ENCODE results near the gene RAB26.
"Not testable (repeated sequence)": the region's sequence is repeated elsewhere in the genome, so short reads cannot be mapped to it uniquely, and the experiment has no call there.

The RAB26 gene

DNA sequence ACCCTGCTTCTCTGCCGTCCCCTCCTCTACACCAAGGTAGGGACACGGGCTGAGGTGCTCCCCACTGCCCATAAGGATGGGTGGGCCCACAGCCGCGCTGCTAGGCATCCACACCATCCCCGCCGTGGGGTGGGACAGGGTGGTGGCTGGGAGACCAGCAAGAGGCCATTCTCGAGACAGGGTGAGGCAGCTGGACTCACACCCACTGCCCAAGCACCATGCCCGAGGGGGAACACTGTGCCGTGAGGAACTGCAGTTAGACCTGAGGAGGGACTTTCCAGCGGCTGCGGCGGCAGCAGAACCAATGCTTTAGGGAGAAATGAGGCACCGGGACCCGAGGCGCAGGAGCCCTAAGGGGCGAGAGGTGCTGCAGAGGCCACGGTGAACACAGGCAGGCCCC is 26.0 kb upstream of the RAB26 start:
- no peak for DNase-seq (ENCODE audit: low read depth)
- in situ Hi-C loops (cut with HindIII; ENCODE audit: low sequenced_read_pairs): no loop called here
- no peak overlapping the region for H3K4me3 ChIP-seq (ENCODE audit: low read depth, low read length)
- TF ChIP-seq, protein P1, sequence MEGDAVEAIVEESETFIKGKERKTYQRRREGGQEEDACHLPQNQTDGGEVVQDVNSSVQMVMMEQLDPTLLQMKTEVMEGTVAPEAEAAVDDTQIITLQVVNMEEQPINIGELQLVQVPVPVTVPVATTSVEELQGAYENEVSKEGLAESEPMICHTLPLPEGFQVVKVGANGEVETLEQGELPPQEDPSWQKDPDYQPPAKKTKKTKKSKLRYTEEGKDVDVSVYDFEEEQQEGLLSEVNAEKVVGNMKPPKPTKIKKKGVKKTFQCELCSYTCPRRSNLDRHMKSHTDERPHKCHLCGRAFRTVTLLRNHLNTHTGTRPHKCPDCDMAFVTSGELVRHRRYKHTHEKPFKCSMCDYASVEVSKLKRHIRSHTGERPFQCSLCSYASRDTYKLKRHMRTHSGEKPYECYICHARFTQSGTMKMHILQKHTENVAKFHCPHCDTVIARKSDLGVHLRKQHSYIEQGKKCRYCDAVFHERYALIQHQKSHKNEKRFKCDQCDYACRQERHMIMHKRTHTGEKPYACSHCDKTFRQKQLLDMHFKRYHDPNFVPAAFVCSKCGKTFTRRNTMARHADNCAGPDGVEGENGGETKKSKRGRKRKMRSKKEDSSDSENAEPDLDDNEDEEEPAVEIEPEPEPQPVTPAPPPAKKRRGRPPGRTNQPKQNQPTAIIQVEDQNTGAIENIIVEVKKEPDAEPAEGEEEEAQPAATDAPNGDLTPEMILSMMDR (IDR thresholded peaks at IDR 0.05; ENCODE audit: low read depth, low read length, missing control alignments): no peak

DNA sequence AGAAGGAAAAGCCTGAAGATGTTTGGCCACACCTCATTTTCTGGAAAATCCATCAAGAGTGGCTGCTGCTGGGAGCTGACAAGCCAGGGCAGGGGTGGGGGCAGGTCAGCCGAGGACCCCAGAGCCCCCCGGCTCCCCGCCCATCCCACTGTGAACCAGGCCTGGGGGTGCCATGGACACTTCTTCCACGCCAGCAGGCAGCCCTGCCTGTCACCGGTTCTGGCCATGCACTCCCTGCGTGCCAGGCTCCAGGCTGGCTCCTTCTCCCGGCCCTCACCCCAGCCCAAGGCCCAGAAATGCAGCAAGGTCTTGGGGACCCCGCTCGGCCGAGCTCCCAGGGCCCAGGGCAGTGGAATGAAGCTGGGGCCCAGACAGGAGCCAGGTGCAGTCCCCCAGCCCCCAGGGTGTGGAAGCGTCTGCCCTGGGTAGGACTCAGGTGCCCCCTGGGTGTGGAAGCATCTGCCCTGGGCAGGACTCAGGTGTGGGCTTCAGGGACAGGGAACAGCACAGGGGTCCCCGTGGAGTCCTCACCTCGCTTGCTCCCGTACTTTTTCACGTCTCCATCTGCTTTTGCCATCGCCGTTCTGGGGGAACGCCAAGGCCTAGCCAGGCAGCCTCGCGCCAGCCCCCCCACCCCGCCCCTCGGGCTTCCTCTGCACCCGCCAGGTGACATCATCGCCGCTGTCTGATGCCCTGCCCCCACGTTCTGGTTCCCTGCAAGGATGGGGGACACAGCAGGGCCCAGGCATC is 25.3 kb upstream of the RAB26 start:
- DNase-seq (ENCODE audit: low read depth); in situ Hi-C loops (cut with HindIII; ENCODE audit: low sequenced_read_pairs): not testable (repeated sequence)

DNA sequence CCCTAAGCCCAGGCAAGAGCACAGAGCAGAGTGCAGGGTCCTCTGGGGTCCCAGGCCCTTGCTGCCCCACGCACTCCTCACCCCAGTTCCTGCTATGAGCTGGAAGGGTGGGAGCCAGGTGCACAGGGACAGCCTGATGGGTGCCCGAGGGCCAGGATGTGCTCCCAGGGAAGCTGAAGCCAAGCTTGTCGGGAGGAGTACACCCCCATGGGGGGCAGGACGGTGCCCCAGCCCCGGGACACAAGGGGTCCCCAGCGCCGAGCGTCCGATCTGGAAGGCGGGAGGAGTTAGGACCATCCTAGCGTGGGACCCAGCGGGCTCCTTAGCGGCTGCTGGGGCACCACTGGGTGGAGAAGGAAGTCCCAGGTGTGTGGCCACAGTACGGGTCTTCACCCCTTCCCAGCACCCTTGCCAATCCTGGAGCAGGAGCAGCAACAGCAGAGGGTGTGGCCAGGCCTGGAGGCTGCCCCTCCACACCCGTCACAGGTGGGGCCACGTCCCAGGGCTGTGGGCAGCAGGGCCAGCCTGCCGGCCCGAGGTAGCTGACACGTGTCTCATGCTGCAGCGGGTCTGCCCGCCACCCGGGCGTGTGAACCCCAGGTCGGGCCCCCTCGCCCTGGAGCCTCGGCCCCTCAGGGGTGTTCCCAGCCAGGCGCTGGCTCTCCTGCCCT is 24.6 kb upstream of the RAB26 start:
- in situ Hi-C loops (cut with HindIII; ENCODE audit: low sequenced_read_pairs); DNase-seq (ENCODE audit: low read depth); H3K4me3 ChIP-seq (ENCODE audit: low read depth, low read length): not testable (repeated sequence)

More for the DNA sequence above, 25.3 kb upstream of the RAB26 start:
- H3K4me3 ChIP-seq (ENCODE audit: low read depth, low read length): not testable (repeated sequence)

DNA sequence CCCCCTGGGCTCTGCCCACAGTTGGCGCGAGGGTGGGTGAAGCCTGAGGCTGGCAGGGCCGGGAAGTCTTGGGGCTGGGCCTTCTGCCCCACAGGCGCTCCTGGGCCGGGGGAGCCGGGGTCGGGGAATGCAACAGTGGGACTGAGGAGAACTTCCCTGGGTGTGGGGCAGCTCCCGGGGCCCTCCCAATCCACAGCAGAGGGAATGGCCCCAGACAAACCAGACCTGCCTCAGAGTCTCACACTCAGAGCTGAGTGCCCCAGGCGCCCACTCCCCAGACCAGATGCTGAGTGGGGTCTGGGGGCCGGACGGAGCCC is 24.1 kb upstream of the RAB26 start:
- in situ Hi-C loops (cut with HindIII; ENCODE audit: low sequenced_read_pairs); DNase-seq (ENCODE audit: low read depth): not testable (repeated sequence)
- peak overlapping the region; percentile 10 for H3K4me3 ChIP-seq (ENCODE audit: low read depth, low read length)

DNA sequence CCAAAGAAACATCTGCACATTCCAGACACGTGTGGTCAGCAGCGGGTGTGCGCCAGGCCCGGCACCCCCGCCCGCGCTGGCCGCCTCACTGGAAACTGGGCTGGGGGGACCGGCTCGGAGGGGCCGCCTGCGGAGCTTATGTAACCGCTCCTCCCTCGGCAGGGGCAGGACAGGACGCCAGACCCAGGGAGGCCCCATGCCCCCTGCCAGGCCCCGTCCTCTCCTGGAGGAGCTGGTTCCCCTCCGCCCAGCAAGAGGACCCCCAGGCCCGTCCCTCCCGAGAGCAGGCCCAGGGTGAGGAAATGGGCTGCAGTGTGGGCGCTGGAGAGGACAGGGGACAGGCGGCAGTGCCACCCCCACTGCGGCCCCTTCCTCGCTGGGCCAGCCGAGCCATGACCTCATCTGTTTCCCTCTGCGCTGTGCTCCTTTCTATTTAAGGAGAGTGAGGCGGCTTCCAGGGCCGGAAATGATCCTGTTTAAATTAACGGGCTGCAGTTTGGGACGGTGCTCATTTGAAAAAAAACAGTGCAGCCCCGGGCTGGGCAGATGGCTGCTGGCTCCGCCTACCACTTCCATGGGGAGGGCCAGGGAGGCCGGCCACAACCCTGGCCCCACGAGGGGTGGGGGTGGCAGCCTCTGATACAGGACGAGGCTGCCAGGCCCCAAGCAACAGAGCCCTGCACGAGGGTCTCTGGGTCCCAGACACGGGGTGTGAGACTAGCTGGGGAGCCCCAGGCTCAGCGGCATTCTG is 23.6 kb upstream of the RAB26 start:
- in situ Hi-C loops (cut with HindIII; ENCODE audit: low sequenced_read_pairs); DNase-seq (ENCODE audit: low read depth): not testable (repeated sequence)
- peak overlapping the region; percentile 10 for H3K4me3 ChIP-seq (ENCODE audit: low read depth, low read length)

DNA sequence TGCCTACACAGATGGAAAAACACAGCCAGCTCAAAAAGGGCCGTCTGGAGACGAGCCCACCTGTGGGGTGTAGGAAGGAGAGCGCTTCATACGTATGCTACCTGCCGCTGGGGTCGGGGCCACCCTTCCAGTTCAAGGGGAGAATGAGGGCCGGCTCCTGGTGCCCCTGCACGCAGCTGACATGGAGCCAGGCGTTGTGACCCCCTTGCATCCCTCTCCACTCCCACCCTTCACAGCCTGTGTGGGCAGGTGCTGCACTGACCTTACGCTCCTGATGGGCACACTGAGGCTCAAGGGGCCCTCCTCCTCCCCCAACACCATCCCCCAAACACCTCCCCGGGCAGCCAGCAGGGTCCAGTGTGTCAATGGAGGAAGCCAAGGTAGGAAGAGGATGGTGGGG is 22.8 kb upstream of the RAB26 start:
- in situ Hi-C loops (cut with HindIII; ENCODE audit: low sequenced_read_pairs); H3K4me3 ChIP-seq (ENCODE audit: low read depth, low read length); DNase-seq (ENCODE audit: low read depth): not testable (repeated sequence)

DNA sequence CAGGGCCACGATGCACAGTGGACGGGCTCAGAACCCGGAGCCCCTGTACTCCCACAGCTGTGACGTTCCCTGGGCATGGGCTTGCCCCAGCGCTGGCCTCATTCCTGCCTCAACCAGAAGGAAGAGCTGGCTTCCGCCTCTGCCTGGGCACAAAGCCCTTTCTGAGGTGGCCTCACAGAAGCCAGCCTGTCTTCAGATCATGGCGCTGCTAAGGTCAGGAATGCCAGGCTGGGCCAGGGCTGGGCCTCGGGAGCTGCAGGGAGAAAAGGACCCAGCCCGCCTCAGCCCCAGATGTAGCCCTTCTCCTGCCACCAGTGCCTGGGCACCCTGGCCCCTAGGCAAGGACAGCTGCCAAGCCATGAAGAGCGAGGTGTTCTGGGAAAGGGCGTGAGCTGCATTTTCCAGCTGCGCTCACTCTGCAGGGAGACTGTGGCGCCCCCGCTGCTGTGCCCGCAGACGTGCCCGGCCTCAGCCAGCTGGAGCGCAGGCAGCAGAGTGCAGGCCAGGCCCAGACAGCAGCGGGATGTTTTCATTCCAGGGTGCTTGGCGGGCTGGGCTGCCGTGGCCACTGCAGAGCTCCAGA is 22.2 kb upstream of the RAB26 start:
- H3K4me3 ChIP-seq (ENCODE audit: low read depth, low read length); DNase-seq (ENCODE audit: low read depth); in situ Hi-C loops (cut with HindIII; ENCODE audit: low sequenced_read_pairs): not testable (repeated sequence)

DNA sequence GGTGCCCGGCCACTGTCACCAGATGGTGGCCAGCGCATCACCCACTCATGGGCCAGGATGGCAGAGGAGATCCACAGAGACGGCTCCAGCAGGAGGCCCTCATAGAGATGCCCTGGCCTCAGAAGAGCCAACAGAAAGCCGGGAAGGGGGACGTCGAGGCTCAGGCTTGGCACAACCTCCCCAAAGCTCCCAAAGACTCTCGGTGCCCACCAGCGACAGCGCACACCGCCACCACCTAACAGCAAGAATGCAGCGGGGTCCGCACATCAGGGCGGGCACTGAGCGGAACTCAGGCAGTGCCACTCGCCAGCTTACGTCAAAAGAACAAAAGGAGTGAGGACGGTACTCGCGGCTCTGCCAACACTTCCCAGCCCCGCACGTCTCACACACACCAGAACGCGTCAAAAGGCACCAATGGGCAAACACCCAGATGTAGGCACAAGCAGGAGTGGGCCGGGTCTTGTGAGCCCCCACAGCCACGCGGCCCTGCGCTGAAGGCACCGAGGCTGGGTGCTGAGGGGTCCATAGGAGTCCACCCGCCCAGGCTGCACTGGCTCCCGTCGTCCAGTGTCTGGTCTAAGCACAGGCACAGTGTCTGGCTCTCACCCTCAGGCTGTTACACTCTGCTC is 21.4 kb upstream of the RAB26 start:
- DNase-seq (ENCODE audit: low read depth); in situ Hi-C loops (cut with HindIII; ENCODE audit: low sequenced_read_pairs); H3K4me3 ChIP-seq (ENCODE audit: low read depth, low read length): not testable (repeated sequence)

DNA sequence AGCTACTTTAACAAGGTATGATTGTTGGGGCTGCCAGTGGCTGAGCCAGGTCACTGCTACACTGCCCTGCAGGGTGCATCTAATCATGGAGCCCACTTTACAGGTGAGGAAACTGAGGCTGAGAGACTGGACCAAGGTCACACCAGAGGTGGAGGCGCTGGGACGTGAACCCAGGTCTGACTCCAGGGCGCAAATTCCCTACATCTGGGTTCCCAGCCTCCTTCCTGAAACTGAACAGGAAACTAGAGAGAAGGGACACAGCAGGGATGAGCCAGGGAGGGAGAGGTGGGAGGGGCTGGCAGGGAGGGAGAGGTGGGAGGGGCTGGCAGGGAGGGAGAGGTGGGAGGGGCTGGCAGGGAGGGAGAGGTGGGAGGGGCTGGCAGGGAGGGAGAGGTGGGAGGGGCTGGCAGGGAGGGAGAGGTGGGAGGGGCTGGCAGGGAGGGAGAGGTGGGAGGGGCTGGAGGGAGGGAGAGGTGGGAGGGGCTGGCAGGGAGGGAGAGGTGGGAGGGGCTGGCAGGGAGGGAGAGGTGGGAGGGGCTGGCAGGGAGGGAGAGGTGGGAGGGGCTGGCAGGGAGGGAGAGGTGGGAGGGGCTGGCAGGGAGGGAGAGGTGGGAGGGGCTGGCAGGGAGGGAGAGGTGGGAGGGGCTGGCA is 20.7 kb upstream of the RAB26 start:
- in situ Hi-C loops (cut with HindIII; ENCODE audit: low sequenced_read_pairs); H3K4me3 ChIP-seq (ENCODE audit: low read depth, low read length); DNase-seq (ENCODE audit: low read depth): not testable (repeated sequence)

DNA sequence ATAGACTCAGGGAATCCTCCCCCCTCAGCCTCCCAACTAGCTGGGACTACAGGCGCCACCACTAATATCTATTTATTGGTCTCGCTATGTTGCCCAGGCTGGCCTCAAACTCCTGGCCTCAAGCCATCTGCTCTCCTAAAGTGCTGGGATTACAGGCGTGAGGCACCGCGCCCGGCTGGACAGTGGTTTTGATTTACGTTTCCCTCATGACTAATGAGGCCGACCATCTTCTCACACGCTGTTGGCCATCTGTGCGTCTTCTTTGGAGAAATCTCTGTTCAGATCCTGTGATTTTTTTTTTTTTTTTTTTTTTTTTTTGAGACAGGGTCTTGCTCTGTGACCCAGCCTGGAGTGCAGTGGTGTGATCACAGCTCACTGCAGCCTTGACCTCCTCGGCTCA is 19.2 kb upstream of the RAB26 start:
- H3K4me3 ChIP-seq (ENCODE audit: low read depth, low read length); in situ Hi-C loops (cut with HindIII; ENCODE audit: low sequenced_read_pairs): not testable (repeated sequence)

DNA sequence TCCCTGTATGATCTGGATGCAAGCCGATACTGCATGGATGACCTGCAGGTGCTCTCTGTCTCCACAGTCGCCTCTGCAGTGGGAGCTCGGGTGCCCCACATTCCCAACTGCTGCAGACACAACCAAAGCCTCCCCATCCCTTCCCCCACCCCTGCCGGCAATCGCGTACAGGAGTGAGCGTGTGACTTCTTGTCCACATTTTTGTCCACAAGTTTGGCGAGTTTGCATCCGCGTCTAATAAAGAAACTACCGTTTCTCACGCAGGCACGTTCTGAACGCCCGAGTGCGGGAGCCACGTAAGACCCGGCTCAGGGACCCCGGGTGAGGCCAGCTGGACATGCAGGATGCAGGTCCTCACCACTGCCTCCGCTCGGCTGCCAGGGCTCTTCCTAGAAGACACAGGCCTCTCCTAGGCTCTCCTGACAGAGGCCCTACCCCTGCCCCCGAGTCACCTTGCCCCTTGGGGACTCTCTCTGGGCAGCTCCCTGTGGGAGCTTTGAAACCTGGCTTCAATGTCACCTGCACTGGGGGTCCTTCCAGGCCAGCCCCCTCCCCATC is 18.5 kb upstream of the RAB26 start:
- in situ Hi-C loops (cut with HindIII; ENCODE audit: low sequenced_read_pairs); DNase-seq (ENCODE audit: low read depth); H3K4me3 ChIP-seq (ENCODE audit: low read depth, low read length): not testable (repeated sequence)

More for the DNA sequence above, 19.2 kb upstream of the RAB26 start:
- DNase-seq (ENCODE audit: low read depth): not testable (repeated sequence)

DNA sequence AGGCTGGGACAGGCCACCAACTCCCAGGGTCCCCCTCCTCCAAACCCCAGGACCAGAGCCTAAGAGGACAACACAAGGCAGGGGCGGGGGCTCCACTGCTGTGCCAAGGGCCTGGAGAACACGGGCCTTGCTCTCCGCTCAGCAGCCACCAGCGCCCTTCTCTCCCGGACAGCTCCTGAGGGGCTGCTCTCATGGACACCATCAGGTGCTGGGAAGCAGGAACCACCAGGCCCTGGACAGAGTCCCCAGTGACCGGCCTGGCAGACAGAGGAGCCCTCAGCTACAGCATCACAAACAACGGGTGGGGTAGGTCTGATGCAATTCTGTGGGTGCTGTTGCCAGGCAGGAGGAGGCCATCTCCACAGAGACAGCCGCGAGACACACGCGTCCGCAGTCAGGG is 14.6 kb upstream of the RAB26 start:
- H3K4me3 ChIP-seq (ENCODE audit: low read depth, low read length): peak overlapping the region; percentile 18
- in situ Hi-C loops (cut with HindIII; ENCODE audit: low sequenced_read_pairs); DNase-seq (ENCODE audit: low read depth): not testable (repeated sequence)

DNA sequence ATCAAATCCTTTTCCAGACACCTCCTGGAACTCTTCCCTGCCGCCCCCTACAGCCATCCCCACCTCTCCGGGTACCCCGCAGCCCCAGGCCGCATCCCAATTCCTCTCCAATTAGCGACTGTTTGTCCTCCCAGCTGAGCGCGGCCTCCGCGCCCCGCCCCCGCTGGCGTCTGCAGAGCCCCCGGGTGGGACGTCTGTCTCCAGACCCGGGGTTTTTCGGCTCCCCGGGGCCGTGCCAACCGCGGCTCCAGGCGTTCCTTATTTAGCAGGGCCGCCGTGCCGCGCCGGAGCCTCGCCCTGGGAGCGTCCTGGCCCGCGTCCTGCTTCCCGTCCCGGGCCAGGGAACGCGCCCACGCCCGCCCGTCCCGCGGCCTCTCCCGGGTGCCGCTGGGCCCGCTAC is 13.4 kb upstream of the RAB26 start:
- in situ Hi-C loops (cut with HindIII; ENCODE audit: low sequenced_read_pairs); DNase-seq (ENCODE audit: low read depth): not testable (repeated sequence)

DNA sequence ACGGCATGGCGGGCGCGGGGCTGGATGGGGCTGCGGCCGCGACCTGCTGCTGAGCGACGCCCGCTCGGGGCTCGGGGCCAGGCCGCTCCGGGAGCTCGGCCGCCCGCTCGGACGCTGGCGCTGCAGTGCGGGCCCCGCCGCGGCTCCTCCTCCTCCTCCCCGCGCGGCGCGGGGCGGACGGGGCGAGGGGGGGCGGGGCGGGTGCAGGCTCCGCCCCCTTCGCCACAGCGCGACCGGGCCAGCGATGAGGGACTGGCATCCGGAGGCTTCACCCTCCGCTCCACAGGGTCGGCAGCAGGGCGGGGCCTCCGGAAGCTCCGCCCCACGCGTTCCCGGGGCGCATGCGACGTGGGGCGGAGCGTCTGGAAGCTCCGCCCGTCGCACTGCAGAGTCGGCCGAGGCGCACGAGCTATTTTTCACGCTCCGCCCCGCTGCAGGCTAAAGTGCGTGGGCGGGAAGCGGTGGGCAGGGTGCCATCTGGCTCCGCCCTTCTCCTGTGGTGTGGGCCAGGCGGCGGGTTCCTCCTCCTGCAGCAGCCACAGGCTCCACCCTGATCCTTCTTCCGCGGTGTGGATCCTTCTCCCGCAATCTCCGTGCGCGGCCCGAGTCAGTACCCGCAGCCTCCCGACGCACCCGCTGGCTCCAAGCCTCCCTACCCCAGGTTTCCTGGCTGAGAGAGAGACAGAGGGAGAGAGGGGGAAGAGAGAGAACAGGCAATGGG is 12.5 kb upstream of the RAB26 start, which contains the start of gene PKD1:
Gene PKD1 (minus strand): TSS at position 129 of the 721 bp plus-strand sequence. CDS start 209 bp downstream, outside the sequence.
- peak; percentile 78 for DNase-seq (ENCODE audit: low read depth)
- peak within 1 kb of the TSS; percentile 50 for H3K4me3 ChIP-seq (ENCODE audit: low read depth, low read length)
- in situ Hi-C loops (cut with HindIII; ENCODE audit: low sequenced_read_pairs): not testable (repeated sequence)

More for the DNA sequence above, 13.4 kb upstream of the RAB26 start:
- peak overlapping the region; percentile 50 for H3K4me3 ChIP-seq (ENCODE audit: low read depth, low read length)
